Body of pancreas (tissue), 4 donors: ENCODE measurements around the gene SEL1L3. TPM values are rescaled to one million over a fixed set of nuclear protein-coding genes. Genes with fewer than 3 reads are reported as not detected.
A peak's percentile ranks its signal among the peaks of the same experiment; 100 is the strongest.
"Not testable (repeated sequence)": the region's sequence is repeated elsewhere in the genome, so short reads cannot be mapped to it uniquely, and the experiment has no call there.

ENCODE experiments used
- ATAC-seq: fragments of 150-250 bp; one replicate; pipeline ENCODE4 v1.9.1; 2016
- DNase-seq, 4 donors: peaks; one replicate each; pipeline ENCODE4 v3.0.0-alpha.2; 2019
- H3K27ac ChIP-seq, 4 donors: fragments of 200-600 bp; sonication (generic); 1 replicate in 3 of 4; 2 replicates in 1 of 4; pipeline versions ENCODE4 v1.5.1 to v1.6.1; 2016 to 2019; ENCODE audit warnings: mild to moderate bottlenecking in 1 of 4, mixed read lengths in 1 of 4, moderate library complexity in 1 of 4
- H3K27me3 ChIP-seq, 2 donors: fragments of 200-600 bp; sonication (generic); one replicate each; pipeline ENCODE4 v1.6.0; 2016; ENCODE audit warnings: mild to moderate bottlenecking in 1 of 2
- H3K36me3 ChIP-seq, 2 donors: fragments of 200-600 bp; sonication (generic); replicated peaks in 1 of 2; 2 replicates each; pipeline ENCODE4 v1.5.1; 2016; ENCODE audit warnings: low read depth in 2 of 2; ENCODE audit not compliant: insufficient read depth in 1 of 2
- H3K4me1 ChIP-seq: fragments of 200-600 bp; sonication (generic); one replicate; pipeline ENCODE4 v1.6.0; 2016
- H3K4me3 ChIP-seq, 2 donors: fragments of 200-600 bp; sonication (generic); 1 replicate in 1 of 2; 2 replicates in 1 of 2; pipeline ENCODE4 v1.5.1; 2016 to 2019
- H3K9me3 ChIP-seq, 3 donors: fragments of 200-600 bp; sonication (generic); 1 replicate in 2 of 3; 2 replicates in 1 of 3; pipeline ENCODE4 v1.5.1; 2016
- POLR2A ChIP-seq, 3 donors: fragments of 450-650 bp; IDR thresholded peaks; one replicate each; pipeline ENCODE4 v1.6.1; 2016; ENCODE audit warnings: antibody characterized with exemption in 3 of 3, mild to moderate bottlenecking in 2 of 3
- WGBS, 2 donors: methylation state at CpG; one replicate each; pipeline ENCODE4 v1.1.5; 2017; 5-methylcytosine and 5-hydroxymethylcytosine counted together
- intact Hi-C: fragments of 100-400 bp; cut with DNase I; formaldehyde crosslinking; loops from one replicate; pipeline ENCODE4 v1.15.1; 2023
- total RNA-seq, 2 donors: library from RNA; depleted of rRNA; stranded (reverse); fragments of >200 nt; gene quantifications; one replicate each; pipeline ENCODE4 v1.1.0, GENCODE V29; 2016
- TF ChIP-seq, protein P1 (sequence below), 7 experiments: fragments of 450-650 bp in 4 of 7; fragments of 200-600 bp in 3 of 7; sonication (generic) in 3 of 7; IDR thresholded peaks; one replicate each; pipeline ENCODE4 v1.5.1; 2016 to 2019; ENCODE audit warnings: antibody characterized with exemption in 7 of 7

Gene SEL1L3
- total RNA-seq, 2 donors from 2014 or later = 32.3 to 64.1 TPM

DNA sequence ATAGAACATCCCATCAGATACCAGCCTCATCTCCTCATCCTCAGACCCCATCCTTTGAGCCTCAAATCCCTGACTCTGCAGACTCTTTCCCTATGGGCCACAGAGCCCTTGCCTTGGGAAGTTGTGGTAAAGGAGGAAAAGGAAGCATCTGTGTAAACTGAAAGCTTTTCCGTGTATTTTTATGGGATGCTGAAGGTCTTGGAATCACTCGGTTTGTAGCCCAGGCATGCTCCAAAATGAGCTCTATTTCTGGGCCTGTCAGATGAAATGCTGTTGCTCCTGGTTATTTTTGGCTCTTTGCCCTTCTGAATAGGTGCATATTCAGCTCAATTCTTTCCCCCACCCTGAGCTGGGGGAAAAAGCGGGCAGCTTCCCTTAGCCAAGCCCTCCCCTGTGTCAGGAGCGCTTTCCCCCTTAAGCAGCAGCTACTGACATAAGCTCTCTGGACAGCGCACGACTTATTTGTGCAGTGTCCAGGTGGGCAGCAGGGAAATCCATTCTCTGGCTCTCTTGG lies 5.0 kb upstream of the SEL1L3 start:
- Histone ChIP-seq H3K9me3 (no peaks in the 10 kb centered on the region), H3K27me3 (no peaks in the 10 kb centered on the region), H3K27ac (no peak overlapping the region), H3K4me1 (peaks cover 21% of the 10 kb centered on the region), H3K36me3 (no peaks in the 10 kb centered on the region), H3K4me3 (no peak overlapping the region)
- 79 to 85% methylated on average over 6 of the region's 6 CpGs for WGBS, 2 donors
- intact Hi-C loops = no loop called here
- TF ChIP-seq, protein P1, sequence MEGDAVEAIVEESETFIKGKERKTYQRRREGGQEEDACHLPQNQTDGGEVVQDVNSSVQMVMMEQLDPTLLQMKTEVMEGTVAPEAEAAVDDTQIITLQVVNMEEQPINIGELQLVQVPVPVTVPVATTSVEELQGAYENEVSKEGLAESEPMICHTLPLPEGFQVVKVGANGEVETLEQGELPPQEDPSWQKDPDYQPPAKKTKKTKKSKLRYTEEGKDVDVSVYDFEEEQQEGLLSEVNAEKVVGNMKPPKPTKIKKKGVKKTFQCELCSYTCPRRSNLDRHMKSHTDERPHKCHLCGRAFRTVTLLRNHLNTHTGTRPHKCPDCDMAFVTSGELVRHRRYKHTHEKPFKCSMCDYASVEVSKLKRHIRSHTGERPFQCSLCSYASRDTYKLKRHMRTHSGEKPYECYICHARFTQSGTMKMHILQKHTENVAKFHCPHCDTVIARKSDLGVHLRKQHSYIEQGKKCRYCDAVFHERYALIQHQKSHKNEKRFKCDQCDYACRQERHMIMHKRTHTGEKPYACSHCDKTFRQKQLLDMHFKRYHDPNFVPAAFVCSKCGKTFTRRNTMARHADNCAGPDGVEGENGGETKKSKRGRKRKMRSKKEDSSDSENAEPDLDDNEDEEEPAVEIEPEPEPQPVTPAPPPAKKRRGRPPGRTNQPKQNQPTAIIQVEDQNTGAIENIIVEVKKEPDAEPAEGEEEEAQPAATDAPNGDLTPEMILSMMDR (IDR thresholded peaks at IDR 0.05) = no peak
- TF ChIP-seq POLR2A (IDR thresholded peaks at IDR 0.05) = no peak
- DNase-seq (no peak), ATAC-seq (no peak)

DNA sequence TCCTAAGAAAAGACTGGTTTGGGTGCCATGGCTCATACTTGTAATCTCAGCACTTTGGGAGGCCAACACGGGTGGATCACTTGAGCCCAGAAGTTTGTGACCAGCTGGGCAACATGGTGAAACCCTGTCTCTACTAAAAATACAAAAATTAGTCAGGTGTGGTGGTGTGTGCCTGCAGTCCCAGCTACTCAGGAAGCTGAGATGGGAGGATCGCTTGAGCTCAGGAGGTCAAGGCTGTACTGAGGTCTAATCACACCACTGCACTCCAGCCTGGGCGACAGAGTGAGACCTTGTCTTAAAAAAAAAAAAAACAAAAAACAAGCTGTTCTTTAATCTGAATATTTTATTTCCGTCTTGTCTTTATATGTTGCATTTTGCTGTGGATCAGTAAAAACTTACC lies 3.6 kb upstream of the SEL1L3 start:
- H3K27me3 ChIP-seq, intact Hi-C loops, DNase-seq, H3K9me3 ChIP-seq, ATAC-seq, H3K36me3 ChIP-seq, H3K4me3 ChIP-seq, H3K27ac ChIP-seq: not testable (repeated sequence)
- WGBS, 2 donors = 80 to 88% methylated on average over 4 of the region's 4 CpGs
- peaks cover 21% of the 10 kb centered on the region for H3K4me1 ChIP-seq

DNA sequence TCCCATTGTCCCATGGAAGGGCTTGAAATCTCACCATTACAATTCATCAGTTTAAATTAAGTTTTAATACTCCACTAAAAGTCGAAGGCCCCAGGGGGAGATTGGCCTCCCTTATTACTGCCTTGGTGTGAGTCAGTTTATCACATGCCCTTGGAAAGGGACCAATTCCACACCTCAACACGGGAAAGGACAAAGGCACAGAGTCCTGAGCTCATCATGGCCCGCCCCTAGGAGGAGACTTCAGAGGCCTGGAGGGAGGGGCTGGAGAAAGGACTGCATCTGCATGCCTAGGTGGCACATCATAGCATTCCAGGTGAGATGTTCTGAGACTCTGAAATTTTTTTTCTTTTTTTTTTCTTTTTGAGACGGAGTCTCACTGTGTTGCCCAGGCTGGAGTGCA lies 2.8 kb upstream of the SEL1L3 start:
- no peaks in the 10 kb centered on the region for H3K9me3 ChIP-seq
- DNase-seq (peak; percentile 44 to 78 (median 58)), ATAC-seq (peak; percentile 22)
- H3K27ac ChIP-seq = no peak overlapping the region
- 45 to 71% methylated on average over 3 to 4 of the region's 4 CpGs for WGBS, 2 donors
- H3K27me3 ChIP-seq = no peaks in the 10 kb centered on the region
- H3K4me3 ChIP-seq = no peak overlapping the region
- no peak for TF ChIP-seq POLR2A (IDR thresholded peaks at IDR 0.05)
- TF ChIP-seq, protein P1 (IDR thresholded peaks at IDR 0.05) = no peak
- intact Hi-C loops = no loop called here
- no peaks in the 10 kb centered on the region for H3K36me3 ChIP-seq
- peaks cover 29% of the 10 kb centered on the region for H3K4me1 ChIP-seq

DNA sequence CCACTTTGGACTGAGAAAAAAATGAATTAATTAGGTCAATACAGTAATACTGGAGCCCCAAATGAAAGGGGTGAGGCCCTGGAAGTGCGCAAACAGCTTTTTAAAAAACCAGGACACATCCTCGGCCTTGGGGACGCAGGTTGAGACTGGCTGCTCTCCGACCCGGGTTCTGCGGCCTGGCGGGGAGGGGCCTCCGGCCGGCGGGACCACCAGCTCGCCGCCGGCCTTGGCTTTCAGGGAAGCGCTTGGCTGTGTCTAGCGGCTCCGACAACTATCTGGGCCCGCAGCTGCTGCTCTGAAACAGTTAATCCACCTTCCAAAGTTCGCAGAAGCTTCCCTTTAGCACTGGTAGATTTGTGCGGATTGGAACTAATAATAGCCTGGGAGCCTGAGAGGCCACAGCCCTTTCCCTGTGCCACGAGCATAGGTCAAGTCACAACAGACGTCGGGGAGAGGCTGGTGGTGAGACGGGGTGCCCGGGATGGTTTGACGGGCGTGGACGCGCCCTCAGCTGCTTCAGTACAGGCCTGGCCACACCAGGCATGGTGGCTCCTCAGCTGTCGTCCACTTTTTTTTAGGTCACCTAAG lies 1.1 kb upstream of the SEL1L3 start:
- TF ChIP-seq, protein P1 (IDR thresholded peaks at IDR 0.05) = no peak
- no peak for TF ChIP-seq POLR2A (IDR thresholded peaks at IDR 0.05)
- Histone ChIP-seq H3K36me3 (no peaks in the 10 kb centered on the region), H3K4me3 (no peak overlapping the region), H3K4me1 (peaks cover 45% of the 10 kb centered on the region), H3K9me3 (no peaks in the 10 kb centered on the region), H3K27me3 (no peaks in the 10 kb centered on the region), H3K27ac (peak overlapping the region; percentile 78 to 96 (median 89))
- DNase-seq (peak in 1 of 4 donors; percentile 35), ATAC-seq (no peak)
- intact Hi-C loops = no loop called here
- WGBS, 2 donors = 39 to 45% methylated on average over 17 to 29 of the region's 29 CpGs

DNA sequence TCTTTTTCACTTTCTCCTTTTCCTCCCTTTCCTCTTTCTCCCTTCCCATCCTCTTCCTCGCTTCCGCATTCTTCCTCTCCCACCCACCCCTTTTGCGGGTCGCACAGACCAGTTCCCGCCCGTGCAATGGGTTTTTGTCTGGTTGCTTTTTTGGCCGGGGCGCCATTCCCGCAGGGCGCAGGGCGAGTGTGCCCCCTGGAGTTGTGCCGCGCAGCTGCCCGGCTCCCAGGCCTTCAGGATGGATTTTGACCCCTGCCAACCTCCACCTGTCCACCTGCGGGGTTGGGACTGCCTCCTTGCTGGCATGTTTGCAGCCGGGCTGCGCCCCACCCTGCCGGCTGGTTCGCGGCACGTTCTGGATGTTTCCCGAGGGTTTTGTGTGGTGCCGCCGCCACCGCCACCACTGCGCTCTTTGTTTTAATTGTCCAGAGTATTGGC lies 578 bp upstream of the SEL1L3 start:
- 6 to 9% methylated on average over 18 to 26 of the region's 26 CpGs for WGBS, 2 donors
- peak; percentile 57 for ATAC-seq

More for the DNA sequence above, 578 bp upstream of the SEL1L3 start:
- peak; percentile 72 to 86 (median 82) for DNase-seq
- peak overlapping the region in 1 of 2 donors; percentile 44 for H3K4me3 ChIP-seq
- peak overlapping the region; percentile 78 to 96 (median 89) for H3K27ac ChIP-seq
- H3K36me3 ChIP-seq = no peaks in the 10 kb centered on the region
- peaks cover 46% of the 10 kb centered on the region for H3K4me1 ChIP-seq
- TF ChIP-seq, protein P1 (IDR thresholded peaks at IDR 0.05) = peak in 6 of 7 experiments; percentile 27 to 70 (median 53)
- peak; percentile 13 to 63 (median 56) for TF ChIP-seq POLR2A (IDR thresholded peaks at IDR 0.05)
- intact Hi-C loops = no loop called here
- H3K27me3 ChIP-seq = no peaks in the 10 kb centered on the region
- H3K9me3 ChIP-seq = no peaks in the 10 kb centered on the region
